GM23338 (cell line): Measurements from ENCODE around the gene VPS45. TPM values are rescaled to one million over a fixed set of nuclear protein-coding genes. Genes with fewer than 3 reads are reported as not detected.

Experiments used
- ATAC-seq: fragments of 200-7000 bp; cut with Tn5 transposase; 3 replicates; pipeline ENCODE4 v1.9.1; 2020
- DNase-seq: peaks from one replicate; pipeline ENCODE4 v3.0.0-alpha.2; 2015; ENCODE audit warnings: low spot score
- H2AFZ ChIP-seq: fragments of 200-600 bp; sonication (generic); 2 replicates; pipeline ENCODE4 v1.8.0; 2016; ENCODE audit warnings: antibody characterized with exemption, mild to moderate bottlenecking, moderate library complexity
- H3F3A ChIP-seq: fragments of 200-600 bp; sonication (generic); replicated peaks from 2 replicates; pipeline ENCODE4 v1.8.0; 2017; ENCODE audit warnings: antibody characterized with exemption, mixed run types, low read depth
- H3K27ac ChIP-seq: fragments of 200-600 bp; sonication (generic); 2 replicates; pipeline ENCODE4 v1.6.1; 2016; ENCODE audit warnings: low read depth
- H3K27me3 ChIP-seq: fragments of 200-600 bp; sonication (generic); 2 replicates; pipeline ENCODE4 v1.8.0; 2016; ENCODE audit warnings: mild to moderate bottlenecking, mixed run types, moderate library complexity; ENCODE audit not compliant: insufficient read depth
- H3K36me3 ChIP-seq: fragments of 200-600 bp; sonication (generic); 2 replicates; pipeline ENCODE4 v1.8.0; 2016; ENCODE audit warnings: mild to moderate bottlenecking; ENCODE audit not compliant: insufficient read depth
- H3K4me1 ChIP-seq: fragments of 200-600 bp; sonication (generic); 2 replicates; pipeline ENCODE4 v1.8.0; 2016; ENCODE audit warnings: mild to moderate bottlenecking, moderate library complexity; ENCODE audit not compliant: insufficient read depth
- H3K4me2 ChIP-seq: fragments of 200-600 bp; sonication (generic); 2 replicates; pipeline ENCODE4 v1.7.1; 2017; ENCODE audit warnings: mixed run types
- H3K4me3 ChIP-seq: fragments of 200-600 bp; sonication (generic); 2 replicates; pipeline ENCODE4 v1.6.1; 2016; ENCODE audit warnings: mixed run types
- H3K79me2 ChIP-seq: fragments of 200-600 bp; sonication (generic); replicated peaks from 2 replicates; pipeline ENCODE4 v1.8.0; 2017; ENCODE audit warnings: mild to moderate bottlenecking; ENCODE audit not compliant: insufficient read depth
- H3K9me2 ChIP-seq: fragments of 200-600 bp; sonication (generic); 2 replicates; pipeline ENCODE4 v1.8.0; 2017; ENCODE audit not compliant: insufficient read depth
- H4K20me1 ChIP-seq: fragments of 200-600 bp; sonication (generic); replicated peaks from 2 replicates; pipeline ENCODE4 v1.8.0; 2017; ENCODE audit warnings: mild to moderate bottlenecking; ENCODE audit not compliant: insufficient read depth
- H3K27ac Mint-ChIP-seq: 2 replicates; pipeline ENCODE4 v1.8.0; 2020; ENCODE audit warnings: inconsistent platforms, mild to moderate bottlenecking, moderate library complexity, mixed read lengths
- H3K27me3 Mint-ChIP-seq: 3 replicates; pipeline ENCODE4 v1.8.0; 2022; ENCODE audit warnings: low read depth, mild to moderate bottlenecking, moderate library complexity, mixed read lengths, inconsistent platforms; ENCODE audit not compliant: insufficient read depth, poor library complexity
- H3K36me3 Mint-ChIP-seq: 3 replicates; pipeline ENCODE4 v1.8.0; 2021; ENCODE audit warnings: low read depth, mild to moderate bottlenecking, inconsistent platforms, moderate library complexity, mixed read lengths
- H3K4me1 Mint-ChIP-seq: 3 replicates; pipeline ENCODE4 v1.8.0; 2020; ENCODE audit warnings: mild to moderate bottlenecking, inconsistent platforms, mixed read lengths
- H3K4me3 Mint-ChIP-seq: 3 replicates; pipeline ENCODE4 v1.8.0; 2021; ENCODE audit warnings: moderate library complexity, mild to moderate bottlenecking, inconsistent platforms, mixed read lengths
- H3K9me3 Mint-ChIP-seq: 3 replicates; pipeline ENCODE4 v1.8.0; 2020; ENCODE audit warnings: moderate library complexity, mild to moderate bottlenecking, inconsistent platforms, mixed read lengths
- CREB1 ChIP-seq: fragments of 250-450 bp; sonication (Bioruptor Pico); IDR thresholded peaks from 2 replicates; pipeline ENCODE4 v1.5.0; 2020; ENCODE audit warnings: low read depth, mild to moderate bottlenecking, moderate library complexity
- EZH2 ChIP-seq: fragments of 200-600 bp; sonication (generic); IDR thresholded peaks from one replicate; pipeline ENCODE4 v1.8.0; 2017; ENCODE audit warnings: antibody characterized with exemption, mild to moderate bottlenecking, low read depth; ENCODE audit not compliant: unreplicated experiment
- EZH2phosphoT487 ChIP-seq: fragments of 200-600 bp; sonication (generic); IDR thresholded peaks from one replicate; pipeline ENCODE4 v1.8.1; 2018; ENCODE audit warnings: antibody characterized with exemption; ENCODE audit not compliant: unreplicated experiment
- JUNB ChIP-seq: IDR thresholded peaks from one replicate; pipeline ENCODE4 v1.6.1; 2016; ENCODE audit warnings: antibody characterized with exemption; ENCODE audit not compliant: unreplicated experiment
- NANOG ChIP-seq: IDR thresholded peaks from 2 replicates; pipeline ENCODE4 v1.6.1; 2016; ENCODE audit warnings: antibody characterized with exemption, borderline replicate concordance
- POLR2AphosphoS5 ChIP-seq: IDR thresholded peaks from 2 replicates; pipeline ENCODE4 v1.6.1; 2016; ENCODE audit warnings: antibody characterized with exemption, low read depth
- STAT1 ChIP-seq: IDR thresholded peaks from one replicate; pipeline ENCODE4 v1.6.1; 2016; ENCODE audit warnings: antibody characterized with exemption; ENCODE audit not compliant: unreplicated experiment
- ZNF114 ChIP-seq: fragments of 250-450 bp; sonication (Bioruptor Pico); IDR thresholded peaks from 2 replicates; pipeline ENCODE4 v1.5.0; 2020; ENCODE audit warnings: mild to moderate bottlenecking, moderate library complexity
- ZNF331 ChIP-seq: fragments of 250-450 bp; sonication (Bioruptor Pico); IDR thresholded peaks from 2 replicates; pipeline ENCODE4 v1.5.0; 2020; ENCODE audit warnings: low read depth, mild to moderate bottlenecking, moderate library complexity
- polyA plus RNA-seq: library from polyadenylated mRNA; unstranded; fragments of >200 nt; fragmentation: Nextera tagmentation; extraction: Ambion mirVana; gene quantifications from 2 replicates; pipeline ENCODE4 v1.2.1, GENCODE V29; 2016
- total RNA-seq: library from RNA; depleted of rRNA; stranded (reverse); fragments of >200 nt; shearing (Covaris generic); gene quantifications from 2 replicates; pipeline ENCODE4 v1.2.3, GENCODE V29; 2014
- TF ChIP-seq, protein P1 (sequence below), 2 experiments: fragments of 200-600 bp in 1 of 2; sonication (generic) in 1 of 2; conservative IDR thresholded peaks; 2 replicates each; pipeline versions ENCODE4 v1.5.1 to v1.6.1; 2016 to 2017; ENCODE audit warnings: antibody characterized with exemption in 2 of 2, low read depth in 2 of 2, mild to moderate bottlenecking in 2 of 2, moderate library complexity in 1 of 2
- TF ChIP-seq, protein P2 (sequence below): IDR thresholded peaks from one replicate; pipeline ENCODE4 v1.6.1; 2018; ENCODE audit warnings: antibody characterized with exemption; ENCODE audit not compliant: unreplicated experiment
- TF ChIP-seq, protein P3 (sequence below): IDR thresholded peaks from 2 replicates; pipeline ENCODE4 v1.6.1; 2016; ENCODE audit warnings: antibody characterized with exemption
- TF ChIP-seq, protein P4 (sequence below): fragments of 250-450 bp; sonication (Bioruptor Pico); IDR thresholded peaks from 2 replicates; pipeline ENCODE4 v1.5.0; 2020; ENCODE audit warnings: mild to moderate bottlenecking, moderate library complexity

VPS45 gene
- total and polyA plus RNA-seq, 2 experiments from 2014 or later = 23.5 to 37.5 TPM

DNA sequence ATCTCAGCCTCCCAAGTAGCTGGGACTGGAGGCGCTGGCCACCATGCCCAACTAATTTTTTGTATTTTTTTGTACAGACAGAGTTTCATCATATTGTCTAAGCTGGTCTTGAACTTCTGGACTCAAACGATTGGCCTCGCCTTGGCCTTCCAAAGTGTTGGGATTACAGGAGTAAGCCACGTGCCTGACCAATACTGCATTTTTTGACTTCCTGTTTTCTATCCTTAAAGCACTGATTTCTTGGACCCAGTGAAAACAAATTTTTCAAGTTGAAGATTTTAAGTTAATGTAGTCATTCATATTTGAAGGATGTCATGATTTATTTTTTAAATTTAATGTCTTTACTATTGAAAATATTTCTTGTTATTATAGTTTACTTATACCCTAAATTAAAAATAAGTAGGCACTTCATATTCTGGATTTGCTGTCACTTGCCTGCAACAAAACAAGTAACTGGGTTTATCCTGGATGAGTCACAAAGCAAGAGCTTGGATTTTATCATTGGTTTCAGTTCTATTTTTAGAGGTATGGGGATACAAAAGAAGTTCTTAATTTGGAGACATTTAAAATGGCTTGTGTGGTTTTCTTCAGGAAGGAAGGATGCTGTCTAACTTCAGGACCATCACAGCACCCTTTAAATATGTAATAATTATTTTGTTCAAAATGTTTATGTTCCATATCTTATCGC lies 2.2 kb upstream of the VPS45 start:
- H3K4me3 Mint-ChIP-seq = no peak overlapping the region
- H3K27me3 Mint-ChIP-seq = peaks cover 1% of the 10 kb centered on the region

More for the DNA sequence above, 2.2 kb upstream of the VPS45 start:
- Mint-ChIP-seq H3K9me3 (no peaks in the 10 kb centered on the region), H3K27ac (no peak overlapping the region), H3K36me3 (peaks cover 16% of the 10 kb centered on the region), H3K4me1 (peaks cover 12% of the 10 kb centered on the region)
- DNase-seq (no peak), ATAC-seq (no peak)
- no peak overlapping the region for H3K27ac ChIP-seq
- H3K36me3 ChIP-seq = no peaks in the 10 kb centered on the region
- no peaks in the 10 kb centered on the region for H4K20me1 ChIP-seq
- H3K4me3 ChIP-seq = no peak overlapping the region
- TF ChIP-seq, protein P1, sequence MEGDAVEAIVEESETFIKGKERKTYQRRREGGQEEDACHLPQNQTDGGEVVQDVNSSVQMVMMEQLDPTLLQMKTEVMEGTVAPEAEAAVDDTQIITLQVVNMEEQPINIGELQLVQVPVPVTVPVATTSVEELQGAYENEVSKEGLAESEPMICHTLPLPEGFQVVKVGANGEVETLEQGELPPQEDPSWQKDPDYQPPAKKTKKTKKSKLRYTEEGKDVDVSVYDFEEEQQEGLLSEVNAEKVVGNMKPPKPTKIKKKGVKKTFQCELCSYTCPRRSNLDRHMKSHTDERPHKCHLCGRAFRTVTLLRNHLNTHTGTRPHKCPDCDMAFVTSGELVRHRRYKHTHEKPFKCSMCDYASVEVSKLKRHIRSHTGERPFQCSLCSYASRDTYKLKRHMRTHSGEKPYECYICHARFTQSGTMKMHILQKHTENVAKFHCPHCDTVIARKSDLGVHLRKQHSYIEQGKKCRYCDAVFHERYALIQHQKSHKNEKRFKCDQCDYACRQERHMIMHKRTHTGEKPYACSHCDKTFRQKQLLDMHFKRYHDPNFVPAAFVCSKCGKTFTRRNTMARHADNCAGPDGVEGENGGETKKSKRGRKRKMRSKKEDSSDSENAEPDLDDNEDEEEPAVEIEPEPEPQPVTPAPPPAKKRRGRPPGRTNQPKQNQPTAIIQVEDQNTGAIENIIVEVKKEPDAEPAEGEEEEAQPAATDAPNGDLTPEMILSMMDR (conservative IDR thresholded peaks at IDR 0.05; ENCODE audit: low read depth in 2 of 2) = no peak
- TF ChIP-seq, protein P2, sequence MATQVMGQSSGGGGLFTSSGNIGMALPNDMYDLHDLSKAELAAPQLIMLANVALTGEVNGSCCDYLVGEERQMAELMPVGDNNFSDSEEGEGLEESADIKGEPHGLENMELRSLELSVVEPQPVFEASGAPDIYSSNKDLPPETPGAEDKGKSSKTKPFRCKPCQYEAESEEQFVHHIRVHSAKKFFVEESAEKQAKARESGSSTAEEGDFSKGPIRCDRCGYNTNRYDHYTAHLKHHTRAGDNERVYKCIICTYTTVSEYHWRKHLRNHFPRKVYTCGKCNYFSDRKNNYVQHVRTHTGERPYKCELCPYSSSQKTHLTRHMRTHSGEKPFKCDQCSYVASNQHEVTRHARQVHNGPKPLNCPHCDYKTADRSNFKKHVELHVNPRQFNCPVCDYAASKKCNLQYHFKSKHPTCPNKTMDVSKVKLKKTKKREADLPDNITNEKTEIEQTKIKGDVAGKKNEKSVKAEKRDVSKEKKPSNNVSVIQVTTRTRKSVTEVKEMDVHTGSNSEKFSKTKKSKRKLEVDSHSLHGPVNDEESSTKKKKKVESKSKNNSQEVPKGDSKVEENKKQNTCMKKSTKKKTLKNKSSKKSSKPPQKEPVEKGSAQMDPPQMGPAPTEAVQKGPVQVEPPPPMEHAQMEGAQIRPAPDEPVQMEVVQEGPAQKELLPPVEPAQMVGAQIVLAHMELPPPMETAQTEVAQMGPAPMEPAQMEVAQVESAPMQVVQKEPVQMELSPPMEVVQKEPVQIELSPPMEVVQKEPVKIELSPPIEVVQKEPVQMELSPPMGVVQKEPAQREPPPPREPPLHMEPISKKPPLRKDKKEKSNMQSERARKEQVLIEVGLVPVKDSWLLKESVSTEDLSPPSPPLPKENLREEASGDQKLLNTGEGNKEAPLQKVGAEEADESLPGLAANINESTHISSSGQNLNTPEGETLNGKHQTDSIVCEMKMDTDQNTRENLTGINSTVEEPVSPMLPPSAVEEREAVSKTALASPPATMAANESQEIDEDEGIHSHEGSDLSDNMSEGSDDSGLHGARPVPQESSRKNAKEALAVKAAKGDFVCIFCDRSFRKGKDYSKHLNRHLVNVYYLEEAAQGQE = no peak
- no peak for TF ChIP-seq STAT1
- TF ChIP-seq CREB1 (CRISPR knock-in tag) = no peak
- no peak for TF ChIP-seq EZH2
- no peak for TF ChIP-seq NANOG
- TF ChIP-seq ZNF114 (CRISPR knock-in tag) = no peak
- TF ChIP-seq POLR2AphosphoS5 = no peak
- no peak for TF ChIP-seq ZNF331 (CRISPR knock-in tag)
- TF ChIP-seq, protein P3, sequence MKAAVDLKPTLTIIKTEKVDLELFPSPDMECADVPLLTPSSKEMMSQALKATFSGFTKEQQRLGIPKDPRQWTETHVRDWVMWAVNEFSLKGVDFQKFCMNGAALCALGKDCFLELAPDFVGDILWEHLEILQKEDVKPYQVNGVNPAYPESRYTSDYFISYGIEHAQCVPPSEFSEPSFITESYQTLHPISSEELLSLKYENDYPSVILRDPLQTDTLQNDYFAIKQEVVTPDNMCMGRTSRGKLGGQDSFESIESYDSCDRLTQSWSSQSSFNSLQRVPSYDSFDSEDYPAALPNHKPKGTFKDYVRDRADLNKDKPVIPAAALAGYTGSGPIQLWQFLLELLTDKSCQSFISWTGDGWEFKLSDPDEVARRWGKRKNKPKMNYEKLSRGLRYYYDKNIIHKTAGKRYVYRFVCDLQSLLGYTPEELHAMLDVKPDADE = no peak
- no peak for TF ChIP-seq JUNB
- no peak for TF ChIP-seq EZH2phosphoT487
- TF ChIP-seq, protein P4, sequence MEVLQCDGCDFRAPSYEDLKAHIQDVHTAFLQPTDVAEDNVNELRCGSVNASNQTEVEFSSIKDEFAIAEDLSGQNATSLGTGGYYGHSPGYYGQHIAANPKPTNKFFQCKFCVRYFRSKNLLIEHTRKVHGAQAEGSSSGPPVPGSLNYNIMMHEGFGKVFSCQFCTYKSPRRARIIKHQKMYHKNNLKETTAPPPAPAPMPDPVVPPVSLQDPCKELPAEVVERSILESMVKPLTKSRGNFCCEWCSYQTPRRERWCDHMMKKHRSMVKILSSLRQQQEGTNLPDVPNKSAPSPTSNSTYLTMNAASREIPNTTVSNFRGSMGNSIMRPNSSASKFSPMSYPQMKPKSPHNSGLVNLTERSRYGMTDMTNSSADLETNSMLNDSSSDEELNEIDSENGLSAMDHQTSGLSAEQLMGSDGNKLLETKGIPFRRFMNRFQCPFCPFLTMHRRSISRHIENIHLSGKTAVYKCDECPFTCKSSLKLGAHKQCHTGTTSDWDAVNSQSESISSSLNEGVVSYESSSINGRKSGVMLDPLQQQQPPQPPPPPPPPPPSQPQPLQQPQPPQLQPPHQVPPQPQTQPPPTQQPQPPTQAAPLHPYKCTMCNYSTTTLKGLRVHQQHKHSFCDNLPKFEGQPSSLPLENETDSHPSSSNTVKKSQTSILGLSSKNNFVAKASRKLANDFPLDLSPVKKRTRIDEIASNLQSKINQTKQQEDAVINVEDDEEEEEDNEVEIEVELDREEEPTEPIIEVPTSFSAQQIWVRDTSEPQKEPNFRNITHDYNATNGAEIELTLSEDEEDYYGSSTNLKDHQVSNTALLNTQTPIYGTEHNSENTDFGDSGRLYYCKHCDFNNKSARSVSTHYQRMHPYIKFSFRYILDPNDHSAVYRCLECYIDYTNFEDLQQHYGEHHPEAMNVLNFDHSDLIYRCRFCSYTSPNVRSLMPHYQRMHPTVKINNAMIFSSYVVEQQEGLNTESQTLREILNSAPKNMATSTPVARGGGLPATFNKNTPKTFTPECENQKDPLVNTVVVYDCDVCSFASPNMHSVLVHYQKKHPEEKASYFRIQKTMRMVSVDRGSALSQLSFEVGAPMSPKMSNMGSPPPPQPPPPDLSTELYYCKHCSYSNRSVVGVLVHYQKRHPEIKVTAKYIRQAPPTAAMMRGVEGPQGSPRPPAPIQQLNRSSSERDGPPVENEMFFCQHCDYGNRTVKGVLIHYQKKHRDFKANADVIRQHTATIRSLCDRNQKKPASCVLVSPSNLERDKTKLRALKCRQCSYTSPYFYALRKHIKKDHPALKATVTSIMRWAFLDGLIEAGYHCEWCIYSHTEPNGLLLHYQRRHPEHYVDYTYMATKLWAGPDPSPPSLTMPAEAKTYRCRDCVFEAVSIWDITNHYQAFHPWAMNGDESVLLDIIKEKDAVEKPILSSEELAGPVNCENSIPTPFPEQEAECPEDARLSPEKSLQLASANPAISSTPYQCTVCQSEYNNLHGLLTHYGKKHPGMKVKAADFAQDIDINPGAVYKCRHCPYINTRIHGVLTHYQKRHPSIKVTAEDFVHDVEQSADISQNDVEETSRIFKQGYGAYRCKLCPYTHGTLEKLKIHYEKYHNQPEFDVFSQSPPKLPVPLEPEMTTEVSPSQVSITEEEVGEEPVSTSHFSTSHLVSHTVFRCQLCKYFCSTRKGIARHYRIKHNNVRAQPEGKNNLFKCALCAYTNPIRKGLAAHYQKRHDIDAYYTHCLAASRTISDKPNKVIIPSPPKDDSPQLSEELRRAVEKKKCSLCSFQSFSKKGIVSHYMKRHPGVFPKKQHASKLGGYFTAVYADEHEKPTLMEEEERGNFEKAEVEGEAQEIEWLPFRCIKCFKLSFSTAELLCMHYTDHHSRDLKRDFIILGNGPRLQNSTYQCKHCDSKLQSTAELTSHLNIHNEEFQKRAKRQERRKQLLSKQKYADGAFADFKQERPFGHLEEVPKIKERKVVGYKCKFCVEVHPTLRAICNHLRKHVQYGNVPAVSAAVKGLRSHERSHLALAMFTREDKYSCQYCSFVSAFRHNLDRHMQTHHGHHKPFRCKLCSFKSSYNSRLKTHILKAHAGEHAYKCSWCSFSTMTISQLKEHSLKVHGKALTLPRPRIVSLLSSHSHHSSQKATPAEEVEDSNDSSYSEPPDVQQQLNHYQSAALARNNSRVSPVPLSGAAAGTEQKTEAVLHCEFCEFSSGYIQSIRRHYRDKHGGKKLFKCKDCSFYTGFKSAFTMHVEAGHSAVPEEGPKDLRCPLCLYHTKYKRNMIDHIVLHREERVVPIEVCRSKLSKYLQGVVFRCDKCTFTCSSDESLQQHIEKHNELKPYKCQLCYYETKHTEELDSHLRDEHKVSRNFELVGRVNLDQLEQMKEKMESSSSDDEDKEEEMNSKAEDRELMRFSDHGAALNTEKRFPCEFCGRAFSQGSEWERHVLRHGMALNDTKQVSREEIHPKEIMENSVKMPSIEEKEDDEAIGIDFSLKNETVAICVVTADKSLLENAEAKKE = no peak
- no peaks in the 10 kb centered on the region for H3K4me1 ChIP-seq
- no peak overlapping the region for H3K4me2 ChIP-seq
- no peak overlapping the region for H2AFZ ChIP-seq
- no peaks in the 10 kb centered on the region for H3F3A ChIP-seq
- no peaks in the 10 kb centered on the region for H3K9me2 ChIP-seq
- peaks cover 8% of the 10 kb centered on the region; the same call in 1 of the 2 replicates for H3K79me2 ChIP-seq
- H3K27me3 ChIP-seq = no peaks in the 10 kb centered on the region
